VCaP (cell line): ENCODE results near the gene STARD13.

Source experiments
- H3K27ac ChIP-seq: fragments of 450-650 bp; 2 replicates; pipeline ENCODE4 v1.5.1; 2017
- TF ChIP-seq, protein P1 (sequence below): fragments of 450-650 bp; conservative IDR thresholded peaks from 2 replicates; pipeline ENCODE4 v1.5.1; 2017; ENCODE audit warnings: mild to moderate bottlenecking, moderate library complexity

STARD13 gene

DNA sequence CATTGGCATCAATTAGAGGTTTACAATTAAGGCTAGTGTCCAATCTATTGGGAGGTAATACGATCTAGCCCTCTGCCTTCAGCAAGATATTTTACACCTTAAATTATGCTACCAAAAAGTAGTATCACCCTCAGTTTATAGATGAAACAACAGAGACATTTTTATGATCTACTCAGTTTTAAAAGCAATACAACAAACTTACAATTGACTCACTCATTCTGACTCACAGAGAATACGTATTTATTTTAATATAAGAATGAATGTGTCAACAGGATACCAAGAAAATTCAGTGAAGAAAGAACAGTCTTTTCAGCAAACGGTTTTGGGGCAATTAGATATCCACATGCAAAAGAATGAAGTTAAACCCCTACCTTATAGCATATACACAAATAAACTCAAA, 32.5 kb upstream of the STARD13 start:
- H3K27ac ChIP-seq = no peak overlapping the region
- TF ChIP-seq, protein P1, sequence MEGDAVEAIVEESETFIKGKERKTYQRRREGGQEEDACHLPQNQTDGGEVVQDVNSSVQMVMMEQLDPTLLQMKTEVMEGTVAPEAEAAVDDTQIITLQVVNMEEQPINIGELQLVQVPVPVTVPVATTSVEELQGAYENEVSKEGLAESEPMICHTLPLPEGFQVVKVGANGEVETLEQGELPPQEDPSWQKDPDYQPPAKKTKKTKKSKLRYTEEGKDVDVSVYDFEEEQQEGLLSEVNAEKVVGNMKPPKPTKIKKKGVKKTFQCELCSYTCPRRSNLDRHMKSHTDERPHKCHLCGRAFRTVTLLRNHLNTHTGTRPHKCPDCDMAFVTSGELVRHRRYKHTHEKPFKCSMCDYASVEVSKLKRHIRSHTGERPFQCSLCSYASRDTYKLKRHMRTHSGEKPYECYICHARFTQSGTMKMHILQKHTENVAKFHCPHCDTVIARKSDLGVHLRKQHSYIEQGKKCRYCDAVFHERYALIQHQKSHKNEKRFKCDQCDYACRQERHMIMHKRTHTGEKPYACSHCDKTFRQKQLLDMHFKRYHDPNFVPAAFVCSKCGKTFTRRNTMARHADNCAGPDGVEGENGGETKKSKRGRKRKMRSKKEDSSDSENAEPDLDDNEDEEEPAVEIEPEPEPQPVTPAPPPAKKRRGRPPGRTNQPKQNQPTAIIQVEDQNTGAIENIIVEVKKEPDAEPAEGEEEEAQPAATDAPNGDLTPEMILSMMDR = no peak

GRCh38 chr13:33316890-33317289, 31.3 kb upstream of the STARD13 start:
- no peak overlapping the region for H3K27ac ChIP-seq
- TF ChIP-seq, protein P1 = no peak

GRCh38 chr13:33313504-33313903, 27.9 kb upstream of the STARD13 start:
- TF ChIP-seq, protein P1 = no peak

DNA sequence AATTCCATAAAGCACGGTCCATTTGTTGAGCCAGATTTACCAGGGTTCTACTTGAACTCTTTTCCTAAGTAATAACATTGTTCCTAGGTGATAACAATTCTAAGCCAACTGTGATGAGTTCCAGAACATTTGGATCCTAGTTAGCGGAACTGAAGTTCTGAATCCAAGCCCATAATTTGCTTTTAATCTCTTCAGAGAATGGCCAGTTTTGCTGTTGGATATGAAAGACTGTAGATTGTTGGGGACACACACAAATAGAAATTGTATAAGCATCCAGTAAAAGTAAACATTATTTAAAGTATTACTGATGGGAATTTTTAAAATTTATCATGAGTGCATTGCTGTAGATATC, 27.3 kb upstream of the STARD13 start:
- H3K27ac ChIP-seq = no peak overlapping the region

More at GRCh38 chr13:33313504-33313903, 27.9 kb upstream of the STARD13 start:
- no peak overlapping the region for H3K27ac ChIP-seq

DNA sequence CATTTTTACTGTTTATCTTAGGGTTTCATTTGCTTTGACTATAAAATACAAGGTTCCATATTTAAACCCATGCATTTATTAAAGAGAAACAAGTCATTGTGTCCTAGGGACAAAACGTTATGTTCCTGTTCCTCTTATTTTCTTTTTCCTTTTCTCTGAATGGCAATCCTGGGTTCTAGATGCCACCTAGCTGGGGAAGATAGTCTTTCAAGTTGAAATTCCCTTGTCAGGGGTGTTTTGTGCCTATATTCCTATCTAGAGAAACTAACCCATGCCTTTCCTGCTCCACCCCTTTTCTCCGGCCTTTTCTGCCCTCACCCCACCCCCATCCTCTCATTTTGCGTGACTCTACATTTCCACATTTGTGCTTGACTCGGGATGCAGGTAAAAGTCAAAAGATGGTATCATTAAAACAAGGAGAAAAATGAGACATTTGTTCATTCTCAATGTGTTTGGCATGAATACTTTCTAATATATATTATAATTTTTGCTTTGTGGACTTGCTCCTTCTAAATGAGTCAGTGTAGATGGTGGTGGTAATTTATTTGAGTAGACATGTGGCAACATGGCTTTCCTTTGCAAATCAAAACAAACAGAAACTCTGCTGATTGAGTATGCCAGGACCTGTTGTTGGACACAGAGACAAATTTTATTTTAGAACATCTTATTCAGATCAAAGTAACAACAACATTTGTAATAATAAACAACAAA, 26.8 kb upstream of the STARD13 start:
- H3K27ac ChIP-seq = no peak overlapping the region

More for the DNA sequence above, 27.3 kb upstream of the STARD13 start:
- TF ChIP-seq, protein P1 = no peak

DNA sequence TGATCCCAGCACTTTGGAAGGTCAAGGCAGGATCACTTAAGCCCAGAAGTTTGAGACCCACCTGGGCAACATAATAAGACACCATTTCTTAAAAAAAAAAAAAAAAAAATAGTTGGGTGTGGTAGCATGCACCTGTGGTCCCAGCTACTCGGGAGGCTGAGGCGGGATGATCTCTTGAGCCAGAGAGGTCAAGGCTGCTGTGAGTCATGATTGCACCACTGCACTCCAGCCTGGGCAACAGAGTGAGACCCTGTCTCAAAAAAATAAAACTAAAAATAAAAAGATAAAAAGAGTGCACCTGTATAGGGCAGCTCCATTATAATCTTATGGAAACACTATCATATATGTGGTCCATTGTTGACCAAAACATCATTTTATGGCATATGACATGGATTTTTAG, 25.5 kb upstream of the STARD13 start:
- TF ChIP-seq, protein P1 = no peak
- peak overlapping the region; percentile 21; the same call in 1 of the 2 replicates for H3K27ac ChIP-seq

More for the DNA sequence above, 26.8 kb upstream of the STARD13 start:
- TF ChIP-seq, protein P1 = 0 out of 2 replicates have a peak, but pooled peaks have one; percentile 7

DNA sequence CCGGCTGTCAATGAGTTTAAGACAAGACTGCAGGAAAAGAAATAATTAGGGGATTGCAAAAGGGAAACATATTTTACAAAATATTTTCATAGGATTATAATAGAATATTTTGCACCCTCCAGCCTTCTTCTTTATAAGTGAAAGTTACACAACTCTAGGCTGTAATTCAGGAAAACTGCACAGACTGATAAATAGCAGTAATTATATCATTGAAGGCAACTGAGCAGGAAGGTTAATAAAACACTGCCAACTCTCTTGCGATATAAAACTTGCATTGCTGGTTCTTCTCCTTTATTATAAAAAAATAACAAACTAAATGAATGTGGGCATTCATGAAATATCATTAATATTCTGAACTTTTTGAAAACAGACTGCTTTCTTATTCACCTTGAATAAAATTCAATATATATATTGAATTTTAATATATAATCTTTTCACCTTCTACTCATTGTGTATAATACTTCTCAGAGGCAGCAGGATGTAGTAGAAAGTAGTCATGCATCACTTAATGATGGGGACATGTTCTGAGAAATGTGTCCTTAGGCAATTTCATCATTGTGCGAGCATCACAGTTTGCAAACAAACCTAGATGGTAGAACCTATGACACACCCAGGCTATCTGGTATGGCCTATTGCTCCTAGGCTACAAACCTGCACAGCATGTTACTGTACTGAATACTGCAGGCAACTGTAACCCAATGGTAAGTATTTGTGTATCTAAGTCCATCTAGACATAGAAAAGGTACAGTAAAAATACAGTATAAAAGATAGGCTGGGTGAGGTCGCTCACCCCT, 24.9 kb upstream of the STARD13 start:
- peak overlapping the region; percentile 27; the same call in 1 of the 2 replicates for H3K27ac ChIP-seq
- TF ChIP-seq, protein P1 = no peak
